PFSK-1 (cell line): Measurements from ENCODE around the gene MAX.

Source experiments
- FOXP2 ChIP-seq: optimal IDR thresholded peaks from 2 replicates; pipeline ENCODE3; 2011; ENCODE audit warnings: borderline replicate concordance, control low read depth, inconsistent platforms; ENCODE audit not compliant: insufficient read depth; ENCODE audit errors: extremely low read length, extremely low read depth
- POLR2AphosphoS5 ChIP-seq: IDR thresholded peaks from 2 replicates; pipeline ENCODE4 v1.6.1; 2012; ENCODE audit warnings: low read depth, mild to moderate bottlenecking, control low read depth, low read length, moderate library complexity
- SIN3A ChIP-seq: IDR thresholded peaks from 2 replicates; pipeline ENCODE4 v1.6.1; 2012; ENCODE audit warnings: mild to moderate bottlenecking, low read length, moderate library complexity, borderline replicate concordance; ENCODE audit not compliant: insufficient read depth
- TAF1 ChIP-seq: IDR thresholded peaks from 2 replicates; pipeline ENCODE4 v1.6.1; 2012; ENCODE audit warnings: low read length, control low read depth, borderline replicate concordance; ENCODE audit not compliant: insufficient read depth
- TF ChIP-seq, protein P1 (sequence below), 2 experiments: IDR thresholded peaks; 2 replicates each; pipeline versions ENCODE4 v1.6.1 to v1.8.0; 2011 to 2012; ENCODE audit warnings: low read depth in 2 of 2, low read length in 2 of 2, control low read depth in 1 of 2, inconsistent platforms in 1 of 2, mild to moderate bottlenecking in 1 of 2, moderate library complexity in 1 of 2; ENCODE audit not compliant: insufficient read depth in 1 of 2

Gene MAX

GRCh38 chr14:65041434-65041915, 60.8 kb downstream of the MAX start:
- TF ChIP-seq, protein P1, sequence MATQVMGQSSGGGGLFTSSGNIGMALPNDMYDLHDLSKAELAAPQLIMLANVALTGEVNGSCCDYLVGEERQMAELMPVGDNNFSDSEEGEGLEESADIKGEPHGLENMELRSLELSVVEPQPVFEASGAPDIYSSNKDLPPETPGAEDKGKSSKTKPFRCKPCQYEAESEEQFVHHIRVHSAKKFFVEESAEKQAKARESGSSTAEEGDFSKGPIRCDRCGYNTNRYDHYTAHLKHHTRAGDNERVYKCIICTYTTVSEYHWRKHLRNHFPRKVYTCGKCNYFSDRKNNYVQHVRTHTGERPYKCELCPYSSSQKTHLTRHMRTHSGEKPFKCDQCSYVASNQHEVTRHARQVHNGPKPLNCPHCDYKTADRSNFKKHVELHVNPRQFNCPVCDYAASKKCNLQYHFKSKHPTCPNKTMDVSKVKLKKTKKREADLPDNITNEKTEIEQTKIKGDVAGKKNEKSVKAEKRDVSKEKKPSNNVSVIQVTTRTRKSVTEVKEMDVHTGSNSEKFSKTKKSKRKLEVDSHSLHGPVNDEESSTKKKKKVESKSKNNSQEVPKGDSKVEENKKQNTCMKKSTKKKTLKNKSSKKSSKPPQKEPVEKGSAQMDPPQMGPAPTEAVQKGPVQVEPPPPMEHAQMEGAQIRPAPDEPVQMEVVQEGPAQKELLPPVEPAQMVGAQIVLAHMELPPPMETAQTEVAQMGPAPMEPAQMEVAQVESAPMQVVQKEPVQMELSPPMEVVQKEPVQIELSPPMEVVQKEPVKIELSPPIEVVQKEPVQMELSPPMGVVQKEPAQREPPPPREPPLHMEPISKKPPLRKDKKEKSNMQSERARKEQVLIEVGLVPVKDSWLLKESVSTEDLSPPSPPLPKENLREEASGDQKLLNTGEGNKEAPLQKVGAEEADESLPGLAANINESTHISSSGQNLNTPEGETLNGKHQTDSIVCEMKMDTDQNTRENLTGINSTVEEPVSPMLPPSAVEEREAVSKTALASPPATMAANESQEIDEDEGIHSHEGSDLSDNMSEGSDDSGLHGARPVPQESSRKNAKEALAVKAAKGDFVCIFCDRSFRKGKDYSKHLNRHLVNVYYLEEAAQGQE (IDR thresholded peaks at IDR 0.05; ENCODE audit: insufficient read depth in 1 of 2, low read depth in 2 of 2, low read length in 2 of 2), result no peak

- TF ChIP-seq TAF1 (no peak), POLR2AphosphoS5 (no peak), FOXP2 (no peak), SIN3A (no peak)
- TF ChIP-seq, protein P1 (IDR thresholded peaks at IDR 0.05; ENCODE audit: insufficient read depth in 1 of 2, low read depth in 2 of 2, low read length in 2 of 2), result no peak
Measured at GRCh38 chr14:65040666-65041433, 61.5 kb downstream of the MAX start.

DNA sequence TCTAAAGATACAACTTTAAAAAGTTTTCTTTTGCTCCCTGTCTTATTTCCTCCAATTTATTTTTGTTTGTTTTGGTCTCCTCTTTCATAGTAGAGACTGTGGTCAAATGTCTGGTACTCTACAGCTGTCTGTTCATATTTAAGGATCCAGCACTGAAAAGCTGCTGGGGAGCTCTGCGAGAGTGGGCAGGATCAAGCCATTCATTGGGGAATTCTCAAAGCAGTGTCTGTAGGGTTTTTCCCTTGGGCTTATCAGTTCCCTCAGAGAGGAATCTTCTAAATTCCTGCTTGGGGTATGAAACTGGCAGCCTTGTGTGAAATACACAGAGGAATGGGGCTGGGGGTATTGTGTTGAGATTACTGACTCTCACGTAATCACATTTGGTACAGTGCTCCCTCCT, 63.4 kb downstream of the MAX start:
- TF ChIP-seq, protein P1 (IDR thresholded peaks at IDR 0.05; ENCODE audit: insufficient read depth in 1 of 2, low read depth in 2 of 2, low read length in 2 of 2), result no peak
- no peak for TF ChIP-seq SIN3A
- TF ChIP-seq FOXP2, result no peak
- no peak for TF ChIP-seq TAF1

DNA sequence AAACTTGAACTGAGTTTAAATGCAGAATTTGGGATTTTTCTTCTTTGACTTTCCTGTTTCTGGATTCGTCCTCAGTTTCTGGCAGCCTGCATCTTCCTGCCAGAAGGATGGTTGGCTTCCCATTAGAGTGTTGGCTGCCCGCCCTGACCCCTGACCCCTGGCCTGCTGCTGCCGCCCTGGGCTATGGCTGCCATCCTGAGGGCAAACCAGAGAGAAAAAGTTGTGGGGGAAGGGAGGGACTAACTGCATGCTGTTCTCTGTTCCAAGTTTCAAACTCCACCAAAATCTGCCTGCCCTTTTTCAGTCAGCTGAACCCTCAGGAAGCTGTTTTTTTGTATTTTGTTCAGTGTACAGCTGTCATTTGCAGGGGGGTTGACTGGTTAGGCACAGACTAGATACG, 67.3 kb downstream of the MAX start:
- TF ChIP-seq POLR2AphosphoS5 (no peak), FOXP2 (no peak), SIN3A (no peak), TAF1 (no peak)
- TF ChIP-seq, protein P1 (IDR thresholded peaks at IDR 0.05; ENCODE audit: insufficient read depth in 1 of 2, low read depth in 2 of 2, low read length in 2 of 2), result no peak

DNA sequence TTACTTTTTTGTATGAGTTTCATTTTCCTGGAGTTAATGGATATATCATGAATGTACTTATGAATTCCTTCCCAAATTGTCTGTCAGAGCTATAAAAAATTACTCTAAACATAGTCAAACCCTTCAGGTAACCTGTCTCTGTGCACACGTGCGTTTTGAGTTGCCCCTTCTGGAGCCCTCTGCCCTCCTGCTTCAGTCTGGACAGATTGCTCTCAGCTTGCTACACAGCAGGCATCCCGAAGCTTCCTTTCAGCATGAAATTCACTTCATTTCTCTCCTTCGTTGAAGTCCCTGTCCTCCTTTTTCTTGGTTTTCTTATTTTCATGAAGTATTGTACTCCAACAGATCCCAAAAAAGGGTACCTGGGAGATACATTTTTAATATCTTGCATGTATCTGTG, 68.3 kb downstream of the MAX start:
- TF ChIP-seq POLR2AphosphoS5 (no peak), TAF1 (no peak), FOXP2 (no peak), SIN3A (no peak)
- TF ChIP-seq, protein P1 (IDR thresholded peaks at IDR 0.05; ENCODE audit: insufficient read depth in 1 of 2, low read depth in 2 of 2, low read length in 2 of 2), result no peak
